ENCODE measurements around the gene FN3KRP. TPM values are rescaled to one million over a fixed set of nuclear protein-coding genes. Genes with fewer than 3 reads are reported as not detected.

Gene FN3KRP
- total RNA-seq, 2 experiments from 2014 or later: 33.6 to 34.1 TPM

DNA sequence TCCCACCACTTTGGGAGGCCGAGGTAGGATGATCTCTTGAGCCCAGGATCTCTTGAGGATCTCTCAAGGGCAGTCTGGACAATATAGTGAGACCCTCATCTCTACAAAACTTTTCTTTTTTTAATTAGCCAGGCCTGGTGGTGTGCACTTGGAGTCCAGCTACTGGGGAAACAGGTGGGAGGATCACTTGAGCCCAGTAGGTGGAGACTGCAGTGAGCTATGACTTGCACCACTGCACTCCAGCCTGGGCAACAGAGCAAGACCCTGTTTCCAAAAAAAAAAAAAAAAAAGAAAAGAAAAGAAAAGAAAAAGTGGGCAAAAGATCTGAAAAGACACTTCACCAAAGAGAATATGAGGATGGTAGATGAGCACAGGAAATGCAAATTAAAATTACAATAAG is 33.0 kb upstream of the FN3KRP start:
- H3K4me3 Mint-ChIP-seq: no peak overlapping the region
- H3K9me3 Mint-ChIP-seq: peaks cover 8% of the 10 kb centered on the region
- peaks cover 7% of the 10 kb centered on the region for H3K36me3 Mint-ChIP-seq
- DNase-seq: no peak
- no peaks in the 10 kb centered on the region for H3K27me3 Mint-ChIP-seq
- H3K27ac Mint-ChIP-seq: no peak overlapping the region
- H3K4me1 Mint-ChIP-seq: no peaks in the 10 kb centered on the region

GRCh38 chr17:82684228-82684841 is 32.2 kb upstream of the FN3KRP start:
- Mint-ChIP-seq H3K4me1 (no peaks in the 10 kb centered on the region), H3K4me3 (no peak overlapping the region), H3K27ac (no peak overlapping the region), H3K9me3 (peaks cover 8% of the 10 kb centered on the region), H3K36me3 (peaks cover 7% of the 10 kb centered on the region), H3K27me3 (no peaks in the 10 kb centered on the region)
- no peak for DNase-seq

GRCh38 chr17:82685291-82685690 is 31.2 kb upstream of the FN3KRP start:
- Mint-ChIP-seq H3K36me3 (peaks cover 10% of the 10 kb centered on the region), H3K9me3 (peaks cover 8% of the 10 kb centered on the region), H3K27ac (no peak overlapping the region), H3K4me3 (no peak overlapping the region), H3K27me3 (no peaks in the 10 kb centered on the region), H3K4me1 (no peaks in the 10 kb centered on the region)
- DNase-seq: no peak

DNA sequence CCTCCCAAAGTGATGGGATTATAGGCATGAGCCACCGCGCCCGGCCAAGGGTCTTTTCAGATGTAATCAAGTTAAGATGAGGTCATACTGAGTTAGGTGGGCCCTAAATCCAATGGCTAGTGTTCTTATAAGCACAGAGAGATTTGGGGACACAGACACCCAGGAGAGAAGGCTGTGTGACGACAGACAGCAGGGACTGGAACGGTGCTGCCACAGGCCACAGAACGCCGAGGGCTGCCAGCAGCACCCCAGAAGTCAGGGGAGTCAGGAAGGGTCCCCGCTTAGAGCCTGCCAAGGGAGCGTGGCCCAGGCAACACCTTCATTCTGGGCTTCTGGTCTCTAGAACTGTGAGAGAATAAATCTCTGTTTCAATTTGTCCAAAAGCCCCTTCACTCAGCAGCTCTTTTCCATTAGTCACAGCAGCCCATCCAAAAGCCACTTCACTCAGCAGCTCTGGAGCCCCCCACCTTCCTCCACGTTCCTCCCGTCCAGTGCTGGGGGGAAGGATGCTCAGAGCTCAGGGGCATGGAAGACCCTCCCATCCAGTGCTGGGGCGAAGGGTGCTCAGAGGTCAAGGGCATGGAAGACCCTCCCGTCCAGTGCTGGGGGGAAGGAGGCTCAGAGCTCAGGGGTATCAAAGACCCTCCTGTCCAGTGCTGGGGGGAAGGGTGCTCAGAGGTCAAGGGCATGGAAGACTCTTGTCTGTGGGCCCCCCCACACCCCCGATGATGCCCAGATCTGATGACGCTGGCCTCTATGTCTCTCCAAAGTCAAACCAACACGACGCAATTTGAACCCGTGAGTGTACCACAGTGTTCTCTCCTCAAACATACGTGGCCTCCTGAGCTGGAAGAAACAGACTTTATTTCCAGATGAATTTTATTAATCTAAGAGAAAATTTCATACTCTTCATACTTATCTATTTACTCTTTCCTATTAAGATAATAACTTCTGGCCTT is 29.9 kb upstream of the FN3KRP start:
- H3K36me3 Mint-ChIP-seq: peaks cover 11% of the 10 kb centered on the region
- no peaks in the 10 kb centered on the region for H3K27me3 Mint-ChIP-seq
- peaks cover 7% of the 10 kb centered on the region for H3K9me3 Mint-ChIP-seq
- H3K27ac Mint-ChIP-seq: no peak overlapping the region
- H3K4me1 Mint-ChIP-seq: peaks cover 5% of the 10 kb centered on the region
- no peak overlapping the region for H3K4me3 Mint-ChIP-seq
- no peak for DNase-seq

DNA sequence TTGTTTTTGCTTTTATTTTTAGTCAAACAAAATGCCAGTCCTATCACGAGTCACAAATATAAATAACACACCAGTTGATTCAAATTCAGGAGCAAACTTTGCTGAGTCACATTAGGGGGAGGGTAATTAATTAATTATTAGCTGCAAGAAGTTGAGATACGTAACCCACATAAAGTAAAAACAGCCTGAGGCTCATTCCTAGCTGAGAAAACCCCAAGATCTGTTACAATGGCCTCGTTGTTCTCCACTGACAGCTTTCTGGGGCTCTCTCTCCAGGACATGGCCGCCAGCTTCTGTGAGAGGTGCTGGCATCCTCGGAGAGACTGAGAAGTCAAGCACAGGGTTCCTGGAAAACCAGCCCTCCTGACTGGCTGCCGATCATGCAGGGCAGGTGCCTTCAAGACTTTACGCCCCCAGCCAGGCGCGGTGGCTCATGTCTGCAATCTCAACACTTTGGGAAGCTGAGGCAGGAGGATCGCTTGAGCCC is 29.1 kb upstream of the FN3KRP start:
- DNase-seq: no peak
- Mint-ChIP-seq H3K27me3 (no peaks in the 10 kb centered on the region), H3K4me3 (no peak overlapping the region), H3K9me3 (no peaks in the 10 kb centered on the region), H3K36me3 (peaks cover 8% of the 10 kb centered on the region), H3K27ac (no peak overlapping the region), H3K4me1 (peaks cover 11% of the 10 kb centered on the region)

DNA sequence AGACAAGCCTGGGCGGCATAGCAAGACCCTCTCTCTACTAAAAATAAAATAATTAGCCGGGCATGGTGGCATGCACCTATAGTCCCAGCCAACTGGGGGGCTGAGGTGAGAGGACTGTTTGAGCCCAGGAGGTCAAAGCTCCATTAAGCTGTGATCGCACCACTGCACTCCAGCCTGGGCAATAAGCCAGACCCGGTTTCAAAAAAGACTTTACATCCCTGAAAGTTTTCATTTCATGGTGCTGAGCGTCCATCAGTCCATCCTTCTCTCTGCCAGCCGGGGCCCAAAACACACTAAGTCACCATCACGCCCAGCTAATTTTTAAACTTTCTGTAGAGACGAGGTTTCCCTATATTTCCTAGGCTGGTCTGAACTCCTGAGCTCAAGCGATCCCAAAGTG is 28.6 kb upstream of the FN3KRP start:
- no peak for DNase-seq
- Mint-ChIP-seq H3K27ac (no peak overlapping the region), H3K36me3 (peaks cover 8% of the 10 kb centered on the region), H3K9me3 (no peaks in the 10 kb centered on the region), H3K4me1 (peaks cover 14% of the 10 kb centered on the region), H3K27me3 (no peaks in the 10 kb centered on the region), H3K4me3 (no peak overlapping the region)

DNA sequence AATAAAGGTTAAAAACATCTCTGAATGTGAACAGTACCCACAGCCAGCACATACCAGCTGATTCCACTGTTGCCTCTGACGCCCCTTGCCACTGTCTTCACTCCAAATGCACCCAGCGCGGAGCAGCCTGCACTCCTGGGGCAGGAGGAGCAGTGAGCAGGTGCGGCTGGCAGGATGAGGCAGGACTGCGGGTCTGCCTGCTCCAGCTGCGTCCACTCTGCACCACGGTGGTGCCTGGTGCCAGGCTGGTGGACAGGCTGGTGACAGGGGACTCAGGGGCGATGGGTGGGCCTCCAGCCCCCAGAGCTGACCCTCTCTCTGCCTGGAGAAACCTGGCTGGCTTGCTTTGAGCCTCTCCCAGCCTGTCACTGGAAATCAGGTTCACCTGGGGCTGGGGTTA is 27.4 kb upstream of the FN3KRP start:
- Mint-ChIP-seq H3K9me3 (peaks cover 1% of the 10 kb centered on the region), H3K27ac (no peak overlapping the region), H3K27me3 (no peaks in the 10 kb centered on the region), H3K4me1 (peaks cover 14% of the 10 kb centered on the region), H3K36me3 (peaks cover 8% of the 10 kb centered on the region), H3K4me3 (no peak overlapping the region)
- no peak for DNase-seq

DNA sequence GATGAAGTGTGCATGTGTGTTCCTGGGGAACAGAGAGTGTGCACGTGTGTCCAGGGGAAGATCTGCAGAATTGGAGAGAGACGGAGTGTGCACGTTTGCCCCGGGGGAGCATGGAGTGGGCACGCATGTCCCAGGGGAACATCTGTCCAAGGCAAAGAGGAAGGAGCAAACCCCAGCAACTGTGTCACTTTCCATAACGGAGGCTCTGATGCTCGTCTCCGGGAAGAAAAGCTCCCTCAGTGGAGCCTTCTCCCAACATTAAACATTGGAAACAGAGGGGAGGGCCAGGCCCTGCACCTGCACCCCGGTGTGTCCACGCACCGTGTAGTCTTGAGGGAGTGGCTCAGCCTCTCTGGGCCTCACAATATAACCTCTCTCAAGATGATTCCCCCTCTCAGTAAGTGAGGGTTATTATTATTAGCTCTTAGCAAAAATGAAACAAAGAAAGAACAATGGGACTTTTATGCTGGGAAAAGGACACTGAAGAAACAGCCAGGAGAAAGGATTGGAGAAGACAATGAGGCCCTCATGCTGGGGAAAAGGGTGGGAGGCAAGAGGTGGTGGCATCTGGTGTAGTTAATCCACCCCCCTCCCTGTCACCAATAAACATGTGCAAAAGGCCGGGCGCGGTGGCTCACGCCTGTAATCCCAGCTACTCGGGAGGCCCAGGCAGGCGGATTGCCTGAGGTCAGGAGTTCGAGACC is 25.6 kb upstream of the FN3KRP start:
- peaks cover 15% of the 10 kb centered on the region for H3K36me3 Mint-ChIP-seq
- H3K4me3 Mint-ChIP-seq: no peak overlapping the region

DNA sequence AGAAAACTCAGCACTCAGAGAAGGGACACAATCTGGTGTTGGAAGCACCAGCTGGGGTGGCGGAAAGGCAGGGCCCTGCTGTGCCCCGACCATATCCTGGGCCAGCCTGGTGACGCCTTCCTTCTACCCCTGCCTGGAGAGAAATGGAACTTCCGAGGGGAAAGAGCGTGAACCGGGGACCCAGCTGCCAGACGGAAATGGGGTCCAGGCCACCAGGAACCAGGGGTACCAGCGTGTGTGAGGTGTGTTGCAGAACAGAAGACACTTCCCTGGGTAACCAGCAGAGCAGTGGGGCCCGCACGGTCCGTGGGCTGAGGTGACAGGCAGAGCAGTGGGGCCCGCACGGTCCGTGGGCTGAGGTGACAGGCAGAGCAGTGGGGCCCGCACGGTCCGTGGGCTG is 24.8 kb upstream of the FN3KRP start:
- Mint-ChIP-seq H3K4me3 (no peak overlapping the region), H3K36me3 (peaks cover 15% of the 10 kb centered on the region), H3K9me3 (peaks cover 13% of the 10 kb centered on the region), H3K4me1 (peaks cover 14% of the 10 kb centered on the region), H3K27me3 (no peaks in the 10 kb centered on the region), H3K27ac (no peak overlapping the region)
- no peak for DNase-seq

More for the DNA sequence above, 25.6 kb upstream of the FN3KRP start:
- Mint-ChIP-seq H3K27ac (no peak overlapping the region), H3K27me3 (no peaks in the 10 kb centered on the region), H3K9me3 (peaks cover 13% of the 10 kb centered on the region), H3K4me1 (peaks cover 14% of the 10 kb centered on the region)
- no peak for DNase-seq

GRCh38 chr17:82692268-82692667 is 24.2 kb upstream of the FN3KRP start:
- Mint-ChIP-seq H3K36me3 (peaks cover 15% of the 10 kb centered on the region), H3K4me3 (no peak overlapping the region), H3K27ac (no peak overlapping the region), H3K9me3 (peaks cover 13% of the 10 kb centered on the region), H3K27me3 (peaks cover 5% of the 10 kb centered on the region), H3K4me1 (peaks cover 17% of the 10 kb centered on the region)
- no peak for DNase-seq

DNA sequence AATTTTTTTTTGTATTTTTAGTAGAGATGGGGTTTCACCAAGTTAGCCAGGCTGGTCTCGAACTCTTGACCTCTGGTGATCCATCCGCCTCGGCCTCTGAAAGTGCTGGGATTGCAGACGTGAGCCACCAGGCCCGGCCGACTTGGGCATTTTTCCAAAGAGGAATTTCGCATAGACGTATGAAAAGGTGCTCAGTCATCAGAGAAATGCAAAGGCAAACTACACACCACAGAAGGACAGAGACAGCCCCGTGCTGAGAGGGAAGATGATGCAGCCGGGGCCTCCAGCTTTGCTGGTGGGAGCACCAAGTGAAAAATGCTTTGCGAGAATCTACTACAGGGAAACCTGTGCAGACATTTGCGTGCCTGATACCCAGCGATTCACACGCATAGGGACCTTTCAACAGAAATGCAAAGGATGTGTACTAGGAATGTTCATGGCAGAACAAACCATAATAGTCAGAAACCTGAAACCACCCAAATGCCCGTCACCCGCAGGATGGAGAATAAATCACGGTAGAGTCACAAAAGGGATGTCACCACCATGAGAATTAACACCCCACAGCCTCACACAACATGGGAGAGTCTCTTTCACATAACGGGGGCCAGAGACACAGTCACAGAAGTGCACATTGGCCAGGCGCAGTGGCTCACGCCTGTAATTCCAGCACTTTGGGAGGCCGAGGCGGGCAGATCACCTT is 23.2 kb upstream of the FN3KRP start:
- H3K27ac Mint-ChIP-seq: no peak overlapping the region
- peaks cover 13% of the 10 kb centered on the region for H3K9me3 Mint-ChIP-seq
- H3K4me3 Mint-ChIP-seq: no peak overlapping the region
- peaks cover 18% of the 10 kb centered on the region for H3K4me1 Mint-ChIP-seq
- peaks cover 15% of the 10 kb centered on the region for H3K36me3 Mint-ChIP-seq
- DNase-seq: no peak
- peaks cover 8% of the 10 kb centered on the region for H3K27me3 Mint-ChIP-seq

GRCh38 chr17:82694647-82695046 is 21.9 kb upstream of the FN3KRP start:
- Mint-ChIP-seq H3K36me3 (peaks cover 15% of the 10 kb centered on the region), H3K27me3 (peaks cover 8% of the 10 kb centered on the region), H3K4me1 (peaks cover 21% of the 10 kb centered on the region), H3K4me3 (no peak overlapping the region), H3K27ac (no peak overlapping the region), H3K9me3 (peaks cover 13% of the 10 kb centered on the region)
- DNase-seq: no peak

- peaks cover 8% of the 10 kb centered on the region for H3K27me3 Mint-ChIP-seq
- H3K9me3 Mint-ChIP-seq: peaks cover 13% of the 10 kb centered on the region
- no peak overlapping the region for H3K4me3 Mint-ChIP-seq
- no peak for DNase-seq
- H3K27ac Mint-ChIP-seq: no peak overlapping the region
- H3K36me3 Mint-ChIP-seq: peaks cover 12% of the 10 kb centered on the region
- peaks cover 19% of the 10 kb centered on the region for H3K4me1 Mint-ChIP-seq
These were observed 20.2 kb upstream of the FN3KRP start for GRCh38 chr17:82696259-82696658.

DNA sequence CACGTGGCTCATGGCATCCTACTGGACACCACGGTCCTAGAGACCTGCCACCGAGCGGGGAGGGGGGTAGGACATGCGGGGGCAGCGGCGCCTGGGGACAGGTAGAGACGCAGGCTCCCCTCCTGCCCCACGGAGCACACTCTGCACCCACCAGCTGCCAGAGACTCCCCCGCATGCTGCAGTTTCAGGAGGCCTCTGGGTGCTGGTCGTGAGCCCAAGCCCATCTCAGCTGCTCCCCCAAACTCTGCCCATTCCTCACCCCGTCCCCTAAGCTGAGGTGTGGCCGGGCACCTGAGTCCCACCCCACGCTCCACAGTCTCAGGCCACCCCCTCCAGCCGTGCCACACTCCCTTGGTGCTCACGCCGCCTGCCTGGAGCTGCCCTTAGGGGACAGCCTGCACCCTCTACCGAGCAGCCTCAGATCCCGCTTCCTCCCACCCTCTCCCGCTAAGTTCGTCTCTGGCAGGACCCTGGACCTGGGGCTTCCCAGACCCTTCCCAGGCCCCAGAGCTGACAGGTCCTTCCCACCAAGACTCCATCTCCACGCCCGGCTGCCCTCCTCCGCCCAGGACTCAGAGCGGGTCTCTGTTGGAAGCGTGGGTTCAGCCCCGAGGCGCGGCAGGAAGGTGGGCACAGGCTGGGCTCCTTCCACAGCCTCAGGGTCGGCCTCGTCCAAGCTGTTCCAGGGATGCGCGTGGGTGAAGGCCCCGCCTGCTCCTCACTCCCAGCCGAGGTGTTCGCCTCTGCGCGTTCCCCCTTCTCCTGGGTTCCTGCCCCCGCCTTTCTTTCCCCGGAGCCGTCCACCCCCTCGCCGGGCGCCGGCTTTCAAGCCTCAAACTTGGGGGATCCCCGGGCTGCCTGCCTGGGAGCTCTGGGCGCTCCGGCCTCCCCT is 19.3 kb upstream of the FN3KRP start:
- peak; percentile 50 for DNase-seq

More for the DNA sequence above, 19.3 kb upstream of the FN3KRP start:
- no peak overlapping the region for H3K27ac Mint-ChIP-seq
- peaks cover 13% of the 10 kb centered on the region for H3K4me1 Mint-ChIP-seq
- peaks cover 13% of the 10 kb centered on the region for H3K9me3 Mint-ChIP-seq
- peaks cover 8% of the 10 kb centered on the region for H3K36me3 Mint-ChIP-seq
- peaks cover 8% of the 10 kb centered on the region for H3K27me3 Mint-ChIP-seq
- H3K4me3 Mint-ChIP-seq: peak overlapping the region; percentile 25
